Memory B cell (primary cell): ENCODE measurements around the gene FARP1.

Source experiments
- ATAC-seq: fragments of 150-1000 bp; cut with Tn5 transposase; 2 replicates; pipeline ENCODE4 v1.10.0; 2021; ENCODE audit warnings: low read depth, mild to moderate bottlenecking, moderate library complexity
- DNase-seq, 2 donors: peaks; one replicate each; pipeline ENCODE4 v3.0.0; 2022; ENCODE audit warnings: low spot score in 2 of 2
- H3K27ac Mint-ChIP-seq: one replicate; pipeline ENCODE4 v1.8.0; 2022; ENCODE audit warnings: mild to moderate bottlenecking, moderate library complexity, mixed read lengths
- H3K27me3 Mint-ChIP-seq: one replicate; pipeline ENCODE4 v1.8.0; 2022; ENCODE audit warnings: mixed read lengths
- H3K36me3 Mint-ChIP-seq: one replicate; pipeline ENCODE4 v1.8.0; 2022; ENCODE audit warnings: mild to moderate bottlenecking, mixed read lengths
- H3K4me1 Mint-ChIP-seq: one replicate; pipeline ENCODE4 v1.8.0; 2022; ENCODE audit warnings: mixed read lengths
- H3K4me3 Mint-ChIP-seq: one replicate; pipeline ENCODE4 v1.8.0; 2022; ENCODE audit warnings: mild to moderate bottlenecking, moderate library complexity, mixed read lengths
- H3K9me3 Mint-ChIP-seq: one replicate; pipeline ENCODE4 v1.8.0; 2022; ENCODE audit warnings: mixed read lengths

The FARP1 gene

DNA sequence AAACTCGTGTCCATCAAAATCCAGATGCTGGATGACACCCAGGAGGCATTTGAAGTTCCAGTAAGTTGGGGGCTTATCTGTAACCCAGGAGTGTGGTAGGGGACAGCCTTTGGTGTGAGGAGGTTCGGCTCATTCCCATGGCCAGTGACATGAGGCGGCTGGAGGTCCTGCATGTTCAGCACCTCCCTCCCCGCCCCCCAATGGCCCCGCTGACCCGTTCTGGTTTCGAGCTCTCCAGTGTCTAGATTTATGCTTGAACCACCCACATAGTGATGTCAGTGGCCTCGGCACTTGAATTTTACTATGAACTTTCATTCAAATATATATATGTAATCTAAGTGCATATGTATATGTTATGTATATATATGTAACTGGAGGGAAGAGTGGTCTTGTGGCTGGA lies 70.5 kb downstream of the FARP1 start:
- Mint-ChIP-seq H3K36me3 (no peaks in the 10 kb centered on the region), H3K27me3 (peaks cover 10% of the 10 kb centered on the region), H3K27ac (no peak overlapping the region), H3K9me3 (peaks cover 2% of the 10 kb centered on the region), H3K4me3 (no peak overlapping the region), H3K4me1 (no peaks in the 10 kb centered on the region)
- ATAC-seq (no peak), DNase-seq (no peak)

- peaks cover 9% of the 10 kb centered on the region for H3K27me3 Mint-ChIP-seq
- no peak overlapping the region for H3K4me3 Mint-ChIP-seq
- peaks cover 2% of the 10 kb centered on the region for H3K9me3 Mint-ChIP-seq
- DNase-seq (no peak), ATAC-seq (no peak)
- H3K4me1 Mint-ChIP-seq: no peaks in the 10 kb centered on the region
- no peak overlapping the region for H3K27ac Mint-ChIP-seq
- no peaks in the 10 kb centered on the region for H3K36me3 Mint-ChIP-seq
Observed at GRCh38 chr13:98214008-98214643, 71.2 kb downstream of the FARP1 start.

DNA sequence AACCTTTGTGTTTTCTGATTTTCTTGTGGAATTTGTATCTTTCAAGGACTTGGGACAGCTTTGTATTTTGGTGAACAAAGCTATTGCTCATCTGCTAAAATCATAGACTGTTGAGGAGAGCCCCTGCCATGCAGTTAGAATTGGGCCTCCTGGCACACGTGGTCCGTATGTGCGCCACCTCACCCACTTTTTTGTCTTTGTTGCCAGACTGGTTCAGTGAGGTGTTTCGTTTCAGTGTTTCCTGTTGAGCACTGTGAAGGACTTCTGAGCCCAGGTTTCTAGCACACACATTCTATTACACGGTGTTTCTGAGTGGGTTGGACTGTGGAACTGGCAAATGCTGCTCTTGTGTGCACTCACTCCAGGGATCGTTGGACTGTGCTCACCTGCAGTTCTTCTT lies 71.8 kb downstream of the FARP1 start:
- DNase-seq: no peak
- H3K36me3 Mint-ChIP-seq: no peaks in the 10 kb centered on the region
- peaks cover 9% of the 10 kb centered on the region for H3K27me3 Mint-ChIP-seq
- peaks cover 2% of the 10 kb centered on the region for H3K9me3 Mint-ChIP-seq
- H3K4me1 Mint-ChIP-seq: no peaks in the 10 kb centered on the region
- H3K4me3 Mint-ChIP-seq: no peak overlapping the region
- no peak for ATAC-seq
- no peak overlapping the region for H3K27ac Mint-ChIP-seq

DNA sequence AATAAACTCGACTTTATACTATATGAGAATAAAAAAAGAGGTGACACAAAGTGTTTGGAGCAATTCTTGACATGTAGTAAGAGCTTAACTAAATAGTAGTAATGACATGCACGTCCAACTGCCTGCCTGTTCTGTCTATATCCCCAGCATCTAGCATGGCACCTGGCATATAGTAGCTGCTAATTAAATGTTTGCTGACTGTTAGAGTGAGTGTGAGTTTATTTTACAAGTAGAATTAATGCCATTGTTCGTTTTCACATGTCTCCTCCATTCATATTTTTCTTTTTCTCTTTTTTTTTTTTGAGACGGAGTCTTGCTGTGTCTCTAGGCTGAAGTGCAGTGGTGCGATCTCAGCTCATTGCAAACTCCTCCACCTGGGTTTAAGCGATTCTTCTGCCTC lies 72.6 kb downstream of the FARP1 start:
- Mint-ChIP-seq H3K27me3 (peaks cover 9% of the 10 kb centered on the region), H3K4me1 (no peaks in the 10 kb centered on the region), H3K4me3 (no peak overlapping the region), H3K36me3 (no peaks in the 10 kb centered on the region), H3K27ac (no peak overlapping the region), H3K9me3 (peaks cover 2% of the 10 kb centered on the region)
- ATAC-seq (no peak), DNase-seq (no peak)

DNA sequence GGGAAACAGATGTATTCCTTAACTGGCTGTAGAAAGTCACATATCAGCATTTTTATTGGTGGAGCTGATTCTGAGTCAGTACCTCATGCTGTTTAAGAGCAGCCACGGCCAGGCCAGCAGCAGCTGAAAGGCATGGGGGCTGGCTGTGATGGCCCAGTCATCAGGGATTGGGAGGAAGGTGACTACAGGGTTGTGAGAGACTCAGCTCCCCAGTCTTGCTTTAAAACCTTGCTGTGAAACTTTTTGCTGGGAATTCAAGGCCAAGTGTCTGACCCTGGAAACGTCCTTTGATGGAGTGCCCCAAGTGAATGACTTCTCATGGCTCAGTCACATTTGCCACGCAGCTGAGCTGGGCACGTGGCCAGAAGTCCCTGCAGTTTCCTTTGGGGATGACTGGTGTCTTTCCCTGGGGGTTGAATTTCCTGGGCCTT lies 73.3 kb downstream of the FARP1 start:
- no peaks in the 10 kb centered on the region for H3K4me1 Mint-ChIP-seq
- ATAC-seq: no peak
- DNase-seq: no peak

GRCh38 chr13:98216711-98217285 lies 73.9 kb downstream of the FARP1 start:
- Mint-ChIP-seq H3K36me3 (no peaks in the 10 kb centered on the region), H3K9me3 (no peaks in the 10 kb centered on the region), H3K27me3 (peaks cover 9% of the 10 kb centered on the region), H3K4me3 (no peak overlapping the region), H3K27ac (no peak overlapping the region), H3K4me1 (no peaks in the 10 kb centered on the region)
- ATAC-seq (no peak), DNase-seq (no peak)

More for the DNA sequence above, 73.3 kb downstream of the FARP1 start:
- peaks cover 2% of the 10 kb centered on the region for H3K9me3 Mint-ChIP-seq
- peaks cover 9% of the 10 kb centered on the region for H3K27me3 Mint-ChIP-seq
- no peak overlapping the region for H3K27ac Mint-ChIP-seq
- H3K4me3 Mint-ChIP-seq: no peak overlapping the region
- no peaks in the 10 kb centered on the region for H3K36me3 Mint-ChIP-seq

DNA sequence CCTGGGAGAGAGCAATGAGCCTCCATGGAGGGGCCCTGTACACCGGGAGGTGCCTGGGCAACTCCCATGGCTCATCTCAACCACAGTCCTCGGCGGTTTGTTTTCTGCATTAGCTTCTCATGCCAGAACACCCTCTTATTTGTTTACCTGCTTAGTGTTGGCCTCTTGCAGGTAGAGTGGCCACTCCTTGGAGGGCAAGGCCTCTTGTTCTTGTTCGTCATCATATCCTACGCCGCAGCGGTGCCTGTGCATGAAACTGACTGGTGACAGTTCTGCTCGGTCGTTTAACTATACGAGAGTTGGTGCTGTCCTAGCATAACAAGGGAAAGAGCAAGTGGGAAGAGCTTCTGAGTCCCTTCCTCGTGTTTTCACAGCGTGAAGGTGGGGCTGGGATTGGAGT lies 74.7 kb downstream of the FARP1 start:
- no peaks in the 10 kb centered on the region for H3K4me1 Mint-ChIP-seq
- no peaks in the 10 kb centered on the region for H3K9me3 Mint-ChIP-seq
- no peak overlapping the region for H3K27ac Mint-ChIP-seq
- ATAC-seq (no peak), DNase-seq (no peak)
- H3K4me3 Mint-ChIP-seq: no peak overlapping the region
- H3K27me3 Mint-ChIP-seq: peaks cover 9% of the 10 kb centered on the region
- H3K36me3 Mint-ChIP-seq: no peaks in the 10 kb centered on the region

DNA sequence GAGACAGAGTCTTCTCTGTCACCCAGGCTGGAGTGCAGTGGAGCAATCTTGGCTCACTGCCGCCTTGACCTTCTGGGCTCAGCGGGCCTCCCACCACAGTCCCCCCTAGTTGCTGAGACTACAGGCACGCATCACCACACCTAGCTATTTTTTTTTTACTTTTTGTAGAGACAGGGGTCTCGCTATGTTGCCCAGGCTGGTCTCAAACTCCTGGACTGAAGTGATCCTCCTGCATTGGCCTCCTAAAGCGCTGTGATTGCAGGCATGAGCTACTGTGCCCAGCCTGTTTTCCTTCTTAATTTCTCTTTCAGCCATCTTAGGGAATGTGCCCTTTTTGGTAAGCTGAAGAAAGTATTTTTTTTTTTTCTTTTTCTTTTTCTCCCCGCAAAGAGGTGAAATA lies 76.8 kb downstream of the FARP1 start:
- Mint-ChIP-seq H3K9me3 (no peaks in the 10 kb centered on the region), H3K4me1 (no peaks in the 10 kb centered on the region), H3K27ac (no peak overlapping the region), H3K27me3 (peaks cover 10% of the 10 kb centered on the region), H3K36me3 (no peaks in the 10 kb centered on the region), H3K4me3 (no peak overlapping the region)
- DNase-seq: no peak
- no peak for ATAC-seq

DNA sequence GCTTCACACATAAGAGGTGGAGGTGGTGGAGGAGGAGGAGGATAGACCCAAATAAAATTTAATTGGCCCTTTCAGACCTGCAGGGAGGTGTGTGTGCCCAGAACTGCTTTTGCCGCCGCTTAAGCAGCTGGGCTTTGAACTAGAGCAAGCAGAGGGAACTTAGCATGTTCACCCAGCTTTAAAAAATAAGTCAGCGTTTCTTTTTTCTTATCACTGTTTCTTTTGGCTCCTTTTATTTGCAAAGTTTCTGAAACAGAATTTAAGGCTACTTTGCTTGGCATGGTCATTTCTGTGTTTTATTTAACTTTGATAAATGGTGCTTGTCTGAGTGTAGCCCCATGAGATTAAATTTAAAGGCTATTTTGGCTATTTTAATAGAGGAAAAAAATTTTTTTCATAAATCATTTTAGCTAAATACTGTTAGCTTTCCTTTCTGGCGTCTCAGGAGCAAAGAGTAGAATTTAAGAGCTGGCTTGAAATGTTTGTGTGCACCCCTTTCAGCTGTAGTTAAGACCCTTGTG lies 77.4 kb downstream of the FARP1 start:
- DNase-seq (no peak), ATAC-seq (no peak)
- no peaks in the 10 kb centered on the region for H3K4me1 Mint-ChIP-seq
- no peaks in the 10 kb centered on the region for H3K36me3 Mint-ChIP-seq
- no peak overlapping the region for H3K4me3 Mint-ChIP-seq
- peaks cover 12% of the 10 kb centered on the region for H3K27me3 Mint-ChIP-seq
- H3K9me3 Mint-ChIP-seq: no peaks in the 10 kb centered on the region
- H3K27ac Mint-ChIP-seq: no peak overlapping the region

- H3K4me1 Mint-ChIP-seq: no peaks in the 10 kb centered on the region
- H3K36me3 Mint-ChIP-seq: no peaks in the 10 kb centered on the region
- no peak overlapping the region for H3K27ac Mint-ChIP-seq
- H3K4me3 Mint-ChIP-seq: no peak overlapping the region
- ATAC-seq (no peak), DNase-seq (no peak)
- no peaks in the 10 kb centered on the region for H3K9me3 Mint-ChIP-seq
- H3K27me3 Mint-ChIP-seq: peaks cover 11% of the 10 kb centered on the region
Observed at GRCh38 chr13:98221234-98221633, 78.3 kb downstream of the FARP1 start.

DNA sequence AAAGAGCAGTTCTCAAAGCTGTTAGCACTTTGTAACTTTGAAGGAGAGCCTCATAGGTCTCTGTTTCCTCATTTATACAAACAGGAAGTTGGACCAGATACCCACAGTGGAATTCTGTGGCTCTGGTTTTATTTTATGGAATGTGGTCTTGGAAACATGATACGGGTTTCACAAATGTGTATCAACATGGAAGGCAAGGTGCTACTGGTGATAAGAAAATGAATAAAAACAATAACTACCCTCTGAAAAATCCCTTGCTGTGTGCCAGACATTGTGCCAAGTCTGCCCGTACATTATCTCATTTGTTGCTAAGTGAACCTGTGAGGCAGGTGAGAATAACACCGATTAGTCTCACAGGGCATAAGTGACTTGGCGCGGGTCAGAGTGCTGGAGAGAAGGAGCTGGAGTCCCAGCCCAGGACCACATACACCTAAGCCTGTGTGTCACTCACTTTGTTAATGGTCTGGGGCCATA lies 79.2 kb downstream of the FARP1 start:
- Mint-ChIP-seq H3K4me3 (no peak overlapping the region), H3K27me3 (peaks cover 9% of the 10 kb centered on the region), H3K9me3 (no peaks in the 10 kb centered on the region), H3K27ac (no peak overlapping the region), H3K36me3 (no peaks in the 10 kb centered on the region), H3K4me1 (no peaks in the 10 kb centered on the region)
- no peak for DNase-seq
- no peak for ATAC-seq

- DNase-seq (no peak), ATAC-seq (no peak)
- Mint-ChIP-seq H3K27me3 (peaks cover 9% of the 10 kb centered on the region), H3K36me3 (no peaks in the 10 kb centered on the region), H3K9me3 (no peaks in the 10 kb centered on the region), H3K4me3 (no peak overlapping the region), H3K4me1 (no peaks in the 10 kb centered on the region), H3K27ac (no peak overlapping the region)
Observed at GRCh38 chr13:98222816-98223215, 79.9 kb downstream of the FARP1 start.

- DNase-seq (no peak), ATAC-seq (no peak)
- no peaks in the 10 kb centered on the region for H3K36me3 Mint-ChIP-seq
- H3K9me3 Mint-ChIP-seq: no peaks in the 10 kb centered on the region
- peaks cover 4% of the 10 kb centered on the region for H3K27me3 Mint-ChIP-seq
- H3K4me1 Mint-ChIP-seq: no peaks in the 10 kb centered on the region
- no peak overlapping the region for H3K27ac Mint-ChIP-seq
- H3K4me3 Mint-ChIP-seq: no peak overlapping the region
Observed at GRCh38 chr13:98223741-98224140, 80.8 kb downstream of the FARP1 start.

DNA sequence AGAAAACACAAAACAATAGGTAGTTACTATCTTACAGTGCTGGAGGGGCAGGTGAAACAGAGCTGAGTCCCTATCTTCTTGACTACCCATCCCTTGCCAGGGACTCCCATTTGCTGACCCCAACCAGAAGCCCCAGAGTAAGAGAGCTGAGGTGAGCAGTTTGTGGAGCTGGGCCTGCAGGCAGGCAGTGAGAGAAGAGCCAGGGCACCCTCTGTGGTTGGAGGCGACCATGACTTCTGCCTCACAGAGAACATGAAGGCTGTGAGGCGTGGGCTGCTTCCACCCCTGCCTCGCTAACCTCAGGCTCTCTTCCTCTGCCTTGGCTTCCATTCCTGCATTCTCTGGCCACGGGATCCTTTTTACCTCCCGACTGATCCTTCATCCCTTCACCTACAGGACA lies 81.7 kb downstream of the FARP1 start:
- no peaks in the 10 kb centered on the region for H3K4me1 Mint-ChIP-seq
- no peak for DNase-seq
- H3K27ac Mint-ChIP-seq: no peak overlapping the region
- H3K27me3 Mint-ChIP-seq: peaks cover 4% of the 10 kb centered on the region
- H3K9me3 Mint-ChIP-seq: no peaks in the 10 kb centered on the region
- no peaks in the 10 kb centered on the region for H3K36me3 Mint-ChIP-seq
- H3K4me3 Mint-ChIP-seq: no peak overlapping the region
- ATAC-seq: no peak
